Stimulated activated CD8-positive, alpha-beta memory T cell treated with anti-CD3 and anti-CD28 coated beads, Interleukin-7, amount 100 ng/mL, for 24 hours (primary cell): Measurements from ENCODE around the gene PTPRN2.

Experiments used
- DNase-seq: peaks from one replicate; pipeline ENCODE4 v3.0.0-alpha.2; 2020; ENCODE audit warnings: low read depth

The PTPRN2 gene

DNA sequence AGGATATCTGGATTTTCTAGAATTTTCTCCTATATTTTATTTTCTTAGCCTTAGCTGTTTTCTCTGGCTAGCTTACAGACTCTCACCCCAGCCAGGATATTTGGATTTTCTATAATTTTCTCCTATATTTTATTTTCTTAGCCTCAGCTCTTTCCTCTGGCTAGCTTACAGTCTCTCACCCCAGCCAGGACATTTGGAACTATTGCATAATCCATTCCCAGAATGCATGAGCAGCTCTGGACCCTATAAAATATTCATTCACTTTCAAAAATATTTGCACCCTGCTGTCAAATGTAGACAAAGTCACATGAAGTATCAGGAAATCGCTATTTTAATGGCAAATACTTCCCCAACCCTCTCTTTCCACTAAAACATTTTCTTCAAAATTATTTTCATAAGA is 952.0 kb downstream of the PTPRN2 start:
- DNase-seq = no peak

DNA sequence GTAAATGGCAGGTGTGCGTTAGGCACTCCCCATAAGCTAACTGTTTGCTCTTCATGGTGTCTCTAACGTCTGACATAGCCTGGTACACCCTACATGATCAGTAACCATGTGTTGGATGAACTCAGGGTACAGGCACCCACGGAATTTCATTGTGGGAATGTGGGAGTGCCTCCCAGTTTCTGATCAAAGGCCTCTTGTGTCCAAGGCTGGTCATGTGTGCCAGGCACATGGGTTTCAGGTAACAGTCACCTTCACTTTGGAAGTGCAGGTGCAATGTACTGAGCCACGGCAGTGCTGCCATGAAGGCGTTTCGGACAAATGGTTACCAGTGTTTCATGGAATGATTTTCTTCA is 952.5 kb downstream of the PTPRN2 start:
- no peak for DNase-seq

DNA sequence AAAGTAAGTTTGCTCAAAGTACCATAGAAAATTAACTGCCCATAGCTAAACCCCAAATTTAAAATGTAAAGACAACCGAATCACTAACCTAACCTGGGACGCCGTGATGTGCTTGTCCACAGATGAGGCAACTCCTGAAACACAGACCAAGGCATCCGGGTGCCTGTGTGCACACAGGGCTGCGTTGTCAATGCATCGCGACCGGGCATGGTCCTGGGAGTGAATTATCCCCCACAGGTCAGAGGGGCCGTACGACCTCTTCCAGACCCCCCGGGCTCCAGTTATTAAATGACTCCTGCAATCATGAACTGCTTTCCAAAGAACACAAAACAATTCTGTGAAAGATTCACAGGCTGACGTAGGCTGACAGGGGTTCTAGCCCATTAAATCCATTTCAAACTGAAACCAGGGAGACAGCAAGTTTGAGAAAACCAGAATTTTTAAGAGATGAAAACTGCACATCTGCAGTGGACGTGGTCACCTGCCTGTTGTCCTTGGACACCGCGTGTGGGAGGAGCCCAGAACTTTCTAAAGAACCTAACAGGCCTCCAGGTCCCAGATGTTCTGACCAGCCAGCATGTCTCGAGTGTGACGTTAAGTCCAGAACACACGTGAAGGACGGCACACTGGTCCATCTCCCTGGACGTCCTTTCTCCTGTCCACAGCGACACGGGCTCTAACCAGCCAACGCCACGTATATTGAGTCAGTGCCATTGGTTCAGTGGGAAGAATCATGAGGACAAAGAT is 953.0 kb downstream of the PTPRN2 start:
- no peak for DNase-seq

DNA sequence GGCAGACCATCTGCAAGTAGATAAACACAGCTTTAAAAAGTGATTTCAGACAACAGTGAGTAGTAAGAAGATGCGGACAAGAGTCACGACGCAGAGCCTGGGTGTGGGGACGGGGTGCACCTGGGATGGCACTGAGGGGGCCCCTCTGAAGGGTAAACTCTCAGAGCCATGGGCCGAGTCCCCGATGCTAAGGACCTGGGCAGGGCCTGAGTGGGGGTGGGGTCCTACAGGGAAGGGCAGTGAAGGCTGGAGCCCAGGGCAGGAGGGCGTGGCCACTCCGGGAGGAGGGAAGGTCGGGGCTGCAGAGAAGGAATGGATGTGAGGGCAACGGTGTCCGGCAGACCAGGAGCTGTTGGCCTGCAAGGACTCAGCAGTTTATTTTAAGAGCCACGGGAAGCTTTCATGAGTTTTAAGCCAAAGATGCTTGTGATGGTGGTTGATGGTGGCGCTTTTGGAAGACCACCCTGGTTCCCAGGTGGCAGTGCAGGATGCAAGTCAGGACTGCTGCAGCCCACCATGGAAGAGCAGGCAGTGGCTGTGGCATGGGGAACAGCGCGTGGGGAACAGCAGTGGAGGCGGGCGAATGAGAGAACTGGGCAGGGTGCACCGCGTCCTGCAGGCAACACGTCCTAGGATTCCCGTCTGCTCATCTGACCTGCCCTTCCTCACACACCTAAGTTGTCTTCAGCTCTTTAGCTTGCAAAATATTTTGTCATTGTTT is 954.0 kb downstream of the PTPRN2 start:
- DNase-seq = no peak

DNA sequence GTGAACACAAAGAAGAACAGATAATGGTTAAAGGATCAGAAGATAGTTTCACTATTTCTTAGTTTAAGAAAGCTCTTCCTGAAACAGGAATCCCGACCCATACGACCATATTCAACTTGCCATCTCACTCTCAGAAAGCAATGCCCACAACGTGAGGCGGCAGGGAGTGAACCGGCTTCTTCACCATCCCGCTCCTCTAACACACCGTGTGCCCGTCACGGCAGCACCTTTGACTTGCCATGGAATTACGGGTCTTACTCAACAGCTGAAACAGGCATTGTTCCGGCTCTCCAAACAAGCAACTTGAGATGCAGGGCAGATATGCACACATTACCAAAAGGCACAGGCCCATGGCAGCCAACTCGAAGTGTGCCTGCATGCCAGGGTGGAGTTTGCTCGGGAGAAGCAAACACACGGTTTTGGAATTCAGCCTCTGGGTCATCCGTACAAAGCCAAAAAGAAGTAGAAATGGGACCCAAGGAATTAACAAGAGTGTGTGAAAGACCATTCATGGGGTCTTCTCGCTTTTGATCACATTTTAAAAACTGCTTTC is 957.2 kb downstream of the PTPRN2 start:
- no peak for DNase-seq

DNA sequence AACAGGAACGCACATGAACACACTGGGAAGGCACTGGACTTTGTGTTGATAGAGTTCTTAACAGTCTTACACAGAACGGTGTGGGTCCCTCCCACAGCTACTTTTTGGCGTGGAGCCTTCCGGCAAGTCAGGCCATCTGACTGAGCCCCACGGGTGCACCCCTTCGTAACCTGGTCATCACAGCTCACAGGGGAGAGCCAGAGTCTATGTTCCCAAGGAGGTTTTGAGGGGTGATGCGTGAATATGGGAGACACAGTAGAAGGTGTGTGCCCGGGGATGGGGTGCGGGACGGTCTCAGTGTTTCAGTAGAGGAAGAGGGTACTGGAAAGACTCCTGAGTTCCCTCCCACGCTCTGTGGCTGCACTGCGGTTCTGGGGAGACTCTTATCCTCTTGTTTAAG is 959.2 kb downstream of the PTPRN2 start:
- no peak for DNase-seq

DNA sequence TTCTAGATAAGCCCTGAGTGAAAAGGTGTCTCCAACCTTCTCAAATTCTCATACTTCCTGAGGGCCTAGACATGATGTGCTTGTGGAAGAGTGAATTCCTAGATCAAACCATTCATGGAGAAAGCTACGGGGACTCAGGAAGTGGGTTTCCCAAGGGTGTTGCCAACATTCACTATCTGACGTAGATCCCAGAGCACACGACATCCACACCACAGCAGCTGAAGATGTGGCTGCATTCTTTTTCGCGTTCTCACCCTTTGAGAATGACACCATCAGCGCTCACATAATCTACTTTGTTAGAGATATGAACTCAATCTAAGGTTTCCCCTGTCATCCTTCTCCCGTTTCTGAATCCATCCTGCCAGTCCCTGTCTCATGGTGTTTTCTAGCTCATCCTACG is 960.0 kb downstream of the PTPRN2 start:
- DNase-seq = no peak

DNA sequence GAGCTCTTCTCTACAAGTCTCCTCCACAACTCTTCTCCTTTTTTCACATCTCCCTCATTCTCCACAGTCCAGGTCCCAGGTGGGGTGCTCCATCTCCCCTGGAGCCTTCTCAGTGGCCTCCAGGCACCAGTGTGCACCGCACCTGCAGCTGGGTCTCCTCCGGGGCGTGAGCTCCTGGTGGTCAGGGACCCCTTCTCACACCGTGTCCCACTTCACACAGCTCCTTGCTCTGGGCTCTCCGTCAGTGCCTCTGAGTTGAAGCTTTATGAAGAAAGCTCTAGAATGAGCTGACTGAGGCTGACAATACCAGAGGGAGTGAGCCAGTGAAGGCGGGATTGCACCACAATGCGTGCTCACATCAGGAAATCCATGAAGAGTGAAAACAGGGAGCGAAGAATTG is 960.6 kb downstream of the PTPRN2 start:
- DNase-seq = no peak

DNA sequence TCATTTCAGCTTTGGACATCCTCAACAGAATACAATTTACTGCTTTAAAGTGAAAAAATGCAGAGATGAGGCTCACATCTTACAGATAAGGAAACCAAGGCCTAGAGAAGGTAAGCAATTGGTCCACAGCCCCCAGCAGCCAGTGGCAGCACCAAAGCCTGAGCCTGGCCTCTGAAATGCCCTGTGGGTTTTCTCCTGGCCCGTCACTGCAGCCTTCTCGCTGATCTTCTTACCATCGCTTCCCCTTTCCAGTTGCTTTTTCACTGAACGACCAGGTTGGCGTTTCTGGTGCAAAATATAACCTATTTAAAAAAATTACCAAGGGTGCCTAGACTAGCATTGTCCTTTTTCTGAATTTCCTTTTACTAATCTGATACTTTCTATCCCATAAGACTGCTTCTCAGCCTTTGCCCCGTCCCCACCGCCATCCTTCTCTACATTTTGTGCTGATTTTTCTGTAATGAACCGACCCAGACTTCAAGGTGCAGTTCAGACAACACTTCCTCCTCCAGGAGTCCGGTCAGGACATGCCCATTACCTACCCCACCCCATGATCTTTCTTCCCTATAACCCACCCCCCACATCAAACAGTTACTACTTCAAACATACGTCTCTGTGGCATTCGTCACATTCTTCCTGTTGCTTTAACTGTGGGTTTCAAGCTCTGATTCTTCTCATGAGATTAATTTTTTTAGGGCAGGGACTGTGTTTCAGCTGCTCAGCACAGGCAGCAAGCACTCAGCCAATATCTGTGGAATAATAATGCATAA is 961.5 kb downstream of the PTPRN2 start:
- DNase-seq = no peak

DNA sequence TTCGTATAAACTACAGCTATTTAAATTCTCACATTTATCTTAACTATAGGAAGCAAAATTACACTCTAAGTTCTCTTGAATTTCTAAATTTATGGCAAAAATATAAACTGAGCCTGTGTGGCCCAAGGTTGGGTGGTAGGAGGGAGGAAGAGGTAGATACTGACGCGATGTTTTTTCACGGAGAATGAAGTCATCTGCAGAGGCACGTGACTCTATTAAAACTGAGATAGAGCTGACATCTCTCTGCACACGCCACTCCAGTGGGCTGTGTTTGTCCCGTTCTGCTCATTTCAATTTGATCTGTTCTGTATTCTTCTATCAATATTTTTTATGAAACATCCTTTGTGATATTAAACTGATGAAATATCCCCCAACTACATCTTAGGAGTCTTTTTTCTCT is 964.1 kb downstream of the PTPRN2 start:
- DNase-seq = no peak

DNA sequence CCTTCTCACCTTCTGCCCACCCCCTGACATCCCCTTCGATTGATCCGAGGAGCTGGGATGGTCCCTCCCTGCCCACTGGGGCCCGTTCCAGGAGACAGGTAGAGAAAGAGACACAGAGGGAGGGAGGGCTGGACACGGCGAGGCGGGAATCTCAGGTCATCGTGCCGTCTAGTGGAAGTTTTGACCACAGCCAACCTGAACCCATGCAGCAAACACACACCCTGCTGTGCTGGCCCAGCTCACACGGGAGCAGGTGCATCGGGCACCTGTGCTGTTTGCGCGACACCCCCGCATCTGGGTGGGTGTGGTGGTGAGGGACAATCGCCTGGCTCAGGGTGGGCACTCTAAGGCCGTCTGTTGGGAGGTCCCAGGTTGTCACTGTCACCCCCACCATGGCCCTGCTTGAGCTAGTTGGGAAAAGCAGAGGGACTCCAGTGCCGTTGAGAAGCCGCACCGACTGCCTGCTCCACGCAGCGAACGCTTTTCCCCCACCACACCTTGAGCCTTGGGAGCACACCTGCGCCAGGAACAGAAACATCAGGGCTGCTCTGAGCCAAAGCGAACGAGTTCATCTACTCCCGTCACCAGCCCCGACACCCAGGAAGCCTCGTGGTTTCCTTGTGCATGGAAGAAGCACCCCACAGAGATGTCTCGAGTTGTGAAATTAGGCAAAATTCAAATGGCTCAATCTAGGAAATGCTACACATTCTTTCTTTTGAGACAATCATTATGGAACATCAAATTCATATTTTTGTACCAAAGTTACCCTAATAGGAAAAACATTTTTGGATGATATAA is 965.0 kb downstream of the PTPRN2 start:
- DNase-seq = no peak

DNA sequence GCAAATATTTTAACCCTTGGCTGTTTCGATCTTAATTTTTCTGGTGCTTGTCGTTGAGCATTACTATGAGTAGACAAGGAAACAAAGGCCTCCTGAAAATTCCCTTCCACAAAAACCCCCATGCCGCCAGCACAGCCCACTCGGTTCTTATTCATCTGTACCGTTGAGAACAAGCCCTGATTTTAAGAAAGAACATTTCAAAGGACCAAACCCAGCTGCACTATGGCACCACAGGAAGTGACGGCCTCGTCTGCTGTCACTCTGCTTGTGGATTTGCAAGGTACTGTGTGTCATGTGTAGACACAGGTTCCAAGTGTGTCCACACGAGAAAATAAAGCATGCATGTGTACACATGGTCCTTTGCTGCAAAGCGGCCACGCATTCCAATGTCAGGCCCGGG is 965.6 kb downstream of the PTPRN2 start:
- DNase-seq = no peak

DNA sequence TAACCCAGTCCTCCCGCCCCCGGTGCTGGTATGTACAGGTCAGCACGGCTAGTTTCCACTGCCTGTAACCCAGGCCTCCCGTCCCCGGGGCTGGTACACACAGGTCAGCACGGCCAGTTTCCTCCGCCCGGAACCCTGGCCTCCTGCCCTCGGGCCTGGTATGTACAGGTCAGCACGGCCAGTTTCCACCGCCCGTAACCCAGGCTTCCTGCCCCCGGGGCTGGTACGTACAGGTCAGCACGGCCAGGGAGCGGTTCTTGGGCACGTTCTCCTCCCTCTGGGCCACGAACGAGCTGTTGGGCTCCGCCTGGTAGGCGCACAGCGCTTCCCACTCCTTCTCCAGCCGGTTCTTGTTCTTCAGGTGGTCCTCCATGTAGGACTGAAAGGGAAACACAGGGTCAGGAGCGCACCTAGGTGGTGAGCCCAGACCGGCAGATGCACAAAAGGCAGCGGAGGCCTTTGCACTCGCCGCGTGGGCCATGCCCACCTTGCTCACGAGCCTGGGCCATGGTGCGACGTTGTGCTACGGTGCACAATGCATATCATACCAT is 966.4 kb downstream of the PTPRN2 start:
- no peak for DNase-seq

DNA sequence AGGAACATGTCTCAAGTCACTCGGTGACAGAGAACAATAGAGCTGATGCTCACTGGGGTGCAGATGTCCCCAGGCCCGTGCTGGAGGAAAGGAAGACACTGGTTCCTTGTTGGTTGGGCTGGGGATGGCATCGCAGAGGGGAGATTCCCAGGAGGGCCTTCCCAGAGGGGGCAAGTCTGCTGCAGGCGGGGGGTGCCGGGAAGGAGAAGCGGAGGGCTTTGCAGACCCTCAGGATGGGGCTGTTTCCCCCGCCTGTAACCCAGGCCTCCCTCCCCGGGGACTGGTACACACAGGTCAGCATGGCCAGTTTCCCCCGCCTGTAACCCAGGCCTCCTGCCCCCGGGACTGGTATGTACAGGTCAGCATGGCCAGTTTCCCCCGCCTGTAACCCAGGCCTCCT is 967.0 kb downstream of the PTPRN2 start:
- DNase-seq = no peak

DNA sequence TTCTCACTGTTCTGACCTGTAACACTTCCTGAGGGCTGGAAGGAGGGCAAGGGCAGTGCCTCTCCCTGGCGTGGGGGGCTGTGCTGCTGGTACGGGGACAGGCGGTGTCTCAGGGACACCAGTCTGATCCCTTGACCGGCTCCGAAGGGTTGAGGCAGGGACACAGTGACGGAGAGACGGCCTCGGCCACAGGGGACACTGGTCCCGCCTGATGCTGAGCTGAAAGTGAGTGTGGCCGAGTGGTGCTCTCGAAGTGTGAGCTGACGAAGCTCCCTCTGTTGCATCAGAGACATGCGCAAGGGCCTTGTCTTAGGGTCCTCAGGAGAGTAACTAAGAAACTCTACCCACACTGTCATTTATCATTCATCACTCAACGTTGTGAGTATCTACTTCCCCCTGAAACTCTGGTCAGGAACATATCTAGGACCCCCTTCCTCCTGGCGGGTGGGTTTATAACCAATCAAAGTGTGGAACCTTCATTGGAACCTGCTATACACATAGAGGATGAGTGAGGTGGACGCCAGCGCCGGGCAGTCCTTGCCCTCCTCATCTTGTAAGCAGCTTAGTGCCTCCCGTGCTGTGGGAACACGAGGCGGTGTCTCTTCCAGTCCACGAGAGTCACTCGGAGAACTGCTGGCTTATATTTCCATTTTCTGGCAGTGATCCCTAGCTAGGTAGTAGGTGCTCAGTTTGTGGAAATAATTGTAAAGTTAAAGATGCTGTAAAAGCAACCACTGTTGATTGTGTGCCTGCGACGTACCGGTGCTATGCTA is 967.7 kb downstream of the PTPRN2 start:
- no peak for DNase-seq

DNA sequence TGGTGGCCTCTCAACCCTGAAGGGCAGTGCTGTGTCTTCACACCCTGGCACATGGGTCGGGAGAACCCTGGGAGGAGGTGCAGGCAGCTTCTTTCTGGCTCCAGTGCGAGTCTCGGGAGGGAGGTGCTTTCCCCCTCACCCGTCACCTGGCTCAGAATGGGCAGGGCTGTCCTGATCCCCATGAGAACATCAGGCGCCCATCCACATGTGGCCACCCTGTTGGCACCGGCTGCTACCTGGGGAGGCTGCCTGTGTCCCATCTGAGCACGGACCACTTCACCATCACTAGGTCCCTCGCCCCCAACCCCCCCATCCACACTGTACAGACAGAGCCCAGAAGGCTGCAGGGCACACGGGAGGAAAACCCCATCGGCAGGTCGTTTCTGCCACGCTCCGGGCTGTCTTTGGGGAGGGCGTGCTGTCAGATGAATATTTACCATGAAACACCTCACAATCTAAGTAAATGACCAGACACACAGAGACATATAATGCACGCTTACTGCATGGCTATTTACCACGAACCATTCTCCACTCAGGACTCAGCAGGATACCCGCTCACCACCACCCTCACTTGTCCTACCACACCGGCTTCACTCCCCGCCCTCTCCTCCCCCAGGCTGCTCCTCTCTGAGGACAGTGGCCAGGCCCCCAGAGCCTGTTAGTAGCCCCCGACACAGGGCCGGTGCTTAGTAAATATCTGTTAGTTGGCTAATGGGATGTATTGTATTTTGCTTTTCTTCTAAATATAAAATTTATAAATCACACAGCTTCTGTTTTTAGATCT is 968.6 kb downstream of the PTPRN2 start:
- DNase-seq = no peak

DNA sequence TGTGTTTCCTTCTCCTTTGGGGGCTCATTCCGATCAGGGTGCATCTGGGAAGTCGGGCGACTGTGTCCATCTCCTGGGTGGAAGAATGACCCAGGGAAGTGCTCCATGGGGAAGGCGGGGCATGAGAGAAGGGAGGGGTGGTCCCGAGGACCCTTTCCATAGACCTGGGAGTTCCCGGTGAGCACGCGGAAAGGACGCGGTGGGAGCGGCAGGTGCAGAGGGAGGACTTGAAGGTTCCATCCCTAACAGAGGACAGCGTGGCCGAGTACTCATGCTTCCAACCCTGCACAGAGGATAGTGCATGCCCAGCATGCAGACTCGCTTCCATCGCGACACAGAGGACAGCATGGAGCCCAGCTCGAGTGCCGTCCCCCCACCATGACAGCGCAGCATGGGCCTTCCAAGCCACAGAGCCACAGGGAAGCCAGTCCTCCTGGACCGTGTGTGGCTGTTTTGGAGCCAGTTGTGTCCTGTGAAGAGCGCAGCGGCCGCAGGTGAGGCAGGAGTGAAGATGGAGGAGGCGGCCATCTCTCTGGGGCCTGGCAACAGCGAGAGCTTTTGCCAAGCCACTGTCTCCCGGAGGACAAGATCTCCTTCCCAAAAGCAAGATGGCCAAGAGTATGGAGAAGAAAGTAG is 969.4 kb downstream of the PTPRN2 start:
- DNase-seq = no peak

DNA sequence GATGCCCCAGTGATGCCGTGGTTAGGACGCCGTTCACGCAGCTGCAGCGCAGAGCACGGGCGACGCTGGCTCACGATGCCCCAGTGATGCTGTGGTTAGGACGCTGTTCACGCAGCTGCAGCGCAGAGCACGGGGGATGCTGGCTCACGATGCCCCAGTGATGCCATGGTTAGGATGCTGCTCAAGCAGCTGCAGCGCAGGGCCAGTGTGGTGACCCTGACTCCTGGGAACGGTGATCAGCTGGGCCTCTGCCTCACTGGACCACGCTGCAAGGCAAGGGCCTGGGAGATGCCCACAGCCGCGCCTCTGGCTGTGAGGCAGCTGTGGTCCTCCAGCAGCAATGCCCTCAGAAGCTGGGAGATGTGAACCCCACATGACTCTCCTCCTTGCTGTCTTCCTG is 970.2 kb downstream of the PTPRN2 start:
- no peak for DNase-seq

DNA sequence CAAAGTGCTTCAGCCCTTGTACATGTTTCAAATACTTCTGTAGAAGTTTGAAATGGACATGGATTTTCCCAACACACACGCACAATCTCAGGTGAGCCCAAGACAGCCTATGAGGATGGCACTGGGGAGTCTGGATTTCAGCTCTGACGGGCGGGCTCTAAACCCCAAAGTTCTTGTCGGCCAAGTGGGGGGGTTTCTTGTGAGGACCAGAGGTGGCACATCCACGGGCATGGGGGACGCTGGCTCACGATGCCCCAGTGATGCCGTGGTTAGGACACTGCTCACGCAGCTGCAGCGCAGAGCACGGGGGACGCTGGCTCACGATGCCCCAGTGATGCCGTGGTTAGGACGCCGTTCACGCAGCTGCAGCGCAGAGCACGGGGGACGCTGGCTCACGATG is 970.7 kb downstream of the PTPRN2 start:
- no peak for DNase-seq

DNA sequence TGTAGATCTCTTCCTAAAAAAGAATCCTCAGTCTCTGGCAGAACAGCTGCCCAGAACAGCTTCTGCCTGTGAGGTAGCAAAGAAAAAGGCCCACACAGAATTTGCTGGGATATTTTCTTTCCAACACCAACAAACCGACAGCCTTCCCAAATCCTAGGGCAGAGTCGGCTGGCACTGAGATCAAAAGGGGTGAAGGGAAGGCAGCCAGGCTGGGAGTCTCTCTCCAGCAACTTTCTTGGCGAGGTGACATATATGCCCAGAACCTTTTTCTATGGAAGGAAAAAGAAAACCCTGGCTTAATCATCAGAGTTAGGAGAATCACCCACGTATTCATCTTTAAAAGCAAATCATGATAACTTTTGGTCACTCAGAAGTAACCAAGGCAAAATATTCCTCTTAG is 971.2 kb downstream of the PTPRN2 start:
- no peak for DNase-seq
